ENCODE measurements around the gene PLA2G4B.

- no peak for TF ChIP-seq CTCF (IDR thresholded peaks at IDR 0.05; ENCODE audit: low read depth, low read length)
- no peak for TF ChIP-seq EZH2phosphoT487 (IDR thresholded peaks at IDR 0.05; ENCODE audit: low read depth)
Observed at GRCh38 chr15:41824062-41824745, 14.4 kb upstream of the PLA2G4B start.
